Measurements from ENCODE around the gene DBH.

The DBH gene

GRCh38 chr9:133600739-133601138, 35.4 kb upstream of the DBH start:
- TF ChIP-seq REST (IDR thresholded peaks at IDR 0.05; ENCODE audit: insufficient read depth in 1 of 2, low read depth in 2 of 2, low read length in 2 of 2), result no peak

GRCh38 chr9:133601746-133602145, 34.4 kb upstream of the DBH start:
- TF ChIP-seq FOXP2 (optimal IDR thresholded peaks at IDR 0.05; ENCODE audit: borderline replicate concordance, extremely low read depth, extremely low read length, insufficient read depth), result no peak
- TF ChIP-seq REST (IDR thresholded peaks at IDR 0.05; ENCODE audit: insufficient read depth in 1 of 2, low read depth in 2 of 2, low read length in 2 of 2), result no peak
- TF ChIP-seq TAF1 (IDR thresholded peaks at IDR 0.05; ENCODE audit: borderline replicate concordance, insufficient read depth, low read length), result no peak
- TF ChIP-seq SIN3A (IDR thresholded peaks at IDR 0.05; ENCODE audit: borderline replicate concordance, insufficient read depth, low read length), result no peak
- TF ChIP-seq POLR2AphosphoS5 (IDR thresholded peaks at IDR 0.05; ENCODE audit: low read depth, low read length), result no peak

GRCh38 chr9:133602277-133602676, 33.9 kb upstream of the DBH start:
- TF ChIP-seq TAF1 (IDR thresholded peaks at IDR 0.05; ENCODE audit: borderline replicate concordance, insufficient read depth, low read length) (no peak), REST (IDR thresholded peaks at IDR 0.05; ENCODE audit: insufficient read depth in 1 of 2, low read depth in 2 of 2, low read length in 2 of 2) (no peak), FOXP2 (optimal IDR thresholded peaks at IDR 0.05; ENCODE audit: borderline replicate concordance, extremely low read depth, extremely low read length, insufficient read depth) (no peak), POLR2AphosphoS5 (IDR thresholded peaks at IDR 0.05; ENCODE audit: low read depth, low read length) (no peak), SIN3A (IDR thresholded peaks at IDR 0.05; ENCODE audit: borderline replicate concordance, insufficient read depth, low read length) (no peak)

GRCh38 chr9:133603135-133603927, 32.8 kb upstream of the DBH start:
- TF ChIP-seq FOXP2 (optimal IDR thresholded peaks at IDR 0.05; ENCODE audit: borderline replicate concordance, extremely low read depth, extremely low read length, insufficient read depth), result no peak
- no peak for TF ChIP-seq POLR2AphosphoS5 (IDR thresholded peaks at IDR 0.05; ENCODE audit: low read depth, low read length)
- TF ChIP-seq TAF1 (IDR thresholded peaks at IDR 0.05; ENCODE audit: borderline replicate concordance, insufficient read depth, low read length), result no peak
- TF ChIP-seq SIN3A (IDR thresholded peaks at IDR 0.05; ENCODE audit: borderline replicate concordance, insufficient read depth, low read length), result no peak
- TF ChIP-seq REST (IDR thresholded peaks at IDR 0.05; ENCODE audit: insufficient read depth in 1 of 2, low read depth in 2 of 2, low read length in 2 of 2), result no peak

GRCh38 chr9:133604214-133604613, 31.9 kb upstream of the DBH start:
- no peak for TF ChIP-seq REST (IDR thresholded peaks at IDR 0.05; ENCODE audit: insufficient read depth in 1 of 2, low read depth in 2 of 2, low read length in 2 of 2)
